Measurements from ENCODE around the gene BICDL2. TPM values are rescaled to one million over a fixed set of nuclear protein-coding genes. Genes with fewer than 3 reads are reported as not detected.

Gene BICDL2
- polyA plus RNA-seq, 1 donor from 2014 or later, result 0.37 TPM

GRCh38 chr16:3013491-3013951, 23.2 kb downstream of the BICDL2 start:
- Histone ChIP-seq H3K79me2 (replicated peaks; ENCODE audit: insufficient read depth, low read length) (no peaks in the 10 kb centered on the region), H4K20me1 (ENCODE audit: insufficient read depth) (no peaks in the 10 kb centered on the region), H3F3A (ENCODE audit: insufficient read depth, low read length, poor library complexity, severe bottlenecking) (no peaks in the 10 kb centered on the region), H3K36me3 (ENCODE audit: insufficient read depth, low read length) (no peaks in the 10 kb centered on the region), H3K4me2 (ENCODE audit: low read length) (no peak overlapping the region), H3K9ac (ENCODE audit: low read length) (no peak overlapping the region), H3K27ac (ENCODE audit: low read length) (no peak overlapping the region), H3K9me3 (ENCODE audit: low read length) (no peaks in the 10 kb centered on the region), H2AFZ (ENCODE audit: low read depth, low read length) (no peak overlapping the region), H3K4me3 (ENCODE audit: low read length) (no peak overlapping the region), H3K9me2 (ENCODE audit: insufficient read depth, low read length) (no peaks in the 10 kb centered on the region), H3K27me3 (ENCODE audit: insufficient read depth, low read depth, low read length) (peaks cover 52% of the 10 kb centered on the region)
- no peak for TF ChIP-seq CTCF (IDR thresholded peaks at IDR 0.05; ENCODE audit: poor library complexity, severe bottlenecking)
- TF ChIP-seq TAF1 (IDR thresholded peaks at IDR 0.05; ENCODE audit: low read depth), result no peak
- no peak for TF ChIP-seq EP300 (conservative IDR thresholded peaks at IDR 0.05; ENCODE audit: poor library complexity, severe bottlenecking)
- no peak for TF ChIP-seq REST (IDR thresholded peaks at IDR 0.05; ENCODE audit: borderline replicate concordance)
- no peak for TF ChIP-seq SMC3 (conservative IDR thresholded peaks at IDR 0.05; ENCODE audit: poor library complexity)
- TF ChIP-seq MXI1 (conservative IDR thresholded peaks at IDR 0.05; ENCODE audit: poor library complexity, severe bottlenecking), result no peak
- TF ChIP-seq RAD21 (conservative IDR thresholded peaks at IDR 0.05), result no peak
- TF ChIP-seq POLR2AphosphoS5 (IDR thresholded peaks at IDR 0.05), result no peak
- no peak for TF ChIP-seq EZH2 (IDR thresholded peaks at IDR 0.05; ENCODE audit: borderline replicate concordance, insufficient read depth, low read length, poor library complexity, severe bottlenecking)

GRCh38 chr16:3012828-3013420, 23.8 kb downstream of the BICDL2 start, which contains the start of gene CLDN9:
Gene CLDN9 (plus strand): TSS chr16:3012923. CDS start chr16:3013363, 440 bp downstream.
- Histone ChIP-seq H3K27ac (ENCODE audit: low read length) (no peak within 1 kb of the TSS), H3K9ac (ENCODE audit: low read length) (no peak within 1 kb of the TSS), H4K20me1 (ENCODE audit: insufficient read depth) (no peaks in the 10 kb centered on the region), H3K4me3 (ENCODE audit: low read length) (no peak within 1 kb of the TSS), H3K9me2 (ENCODE audit: insufficient read depth, low read length) (no peaks in the 10 kb centered on the region), H3K79me2 (replicated peaks; ENCODE audit: insufficient read depth, low read length) (no peaks in the 10 kb centered on the region), H3K4me2 (ENCODE audit: low read length) (no peak within 1 kb of the TSS), H2AFZ (ENCODE audit: low read depth, low read length) (no peak within 1 kb of the TSS), H3K9me3 (ENCODE audit: low read length) (no peaks in the 10 kb centered on the region), H3K27me3 (ENCODE audit: insufficient read depth, low read depth, low read length) (peaks cover 52% of the 10 kb centered on the region), H3F3A (ENCODE audit: insufficient read depth, low read length, poor library complexity, severe bottlenecking) (no peaks in the 10 kb centered on the region), H3K36me3 (ENCODE audit: insufficient read depth, low read length) (no peaks in the 10 kb centered on the region)
- no peak for TF ChIP-seq REST (IDR thresholded peaks at IDR 0.05; ENCODE audit: borderline replicate concordance)
- no peak for TF ChIP-seq EZH2 (IDR thresholded peaks at IDR 0.05; ENCODE audit: borderline replicate concordance, insufficient read depth, low read length, poor library complexity, severe bottlenecking)
- no peak for TF ChIP-seq POLR2AphosphoS5 (IDR thresholded peaks at IDR 0.05)
- TF ChIP-seq MXI1 (conservative IDR thresholded peaks at IDR 0.05; ENCODE audit: poor library complexity, severe bottlenecking), result no peak
- TF ChIP-seq TAF1 (IDR thresholded peaks at IDR 0.05; ENCODE audit: low read depth), result no peak
